Subcutaneous abdominal adipose tissue (tissue), 5 donors: Measurements from ENCODE around the gene SLCO4C1.

Experiments used
- H3K27ac ChIP-seq: one replicate; pipeline ENCODE4 v1.7.0; 2013; ENCODE audit warnings: low read depth, mild to moderate bottlenecking, inconsistent platforms, low read length, moderate library complexity
- H3K27me3 ChIP-seq, 5 donors: one replicate each; pipeline ENCODE4 v1.7.0; 2013; ENCODE audit warnings: low read length in 5 of 5, inconsistent platforms in 1 of 5; ENCODE audit not compliant: control insufficient read depth in 5 of 5, insufficient read depth in 4 of 5
- H3K36me3 ChIP-seq, 5 donors: one replicate each; pipeline ENCODE4 v1.7.0; 2013; ENCODE audit warnings: low read length in 5 of 5; ENCODE audit not compliant: control insufficient read depth in 5 of 5, insufficient read depth in 5 of 5
- H3K4me1 ChIP-seq, 5 donors: one replicate each; pipeline ENCODE4 v1.7.0; 2013; ENCODE audit warnings: low read length in 5 of 5, mild to moderate bottlenecking in 3 of 5, moderate library complexity in 1 of 5; ENCODE audit not compliant: control insufficient read depth in 5 of 5, insufficient read depth in 5 of 5
- H3K4me3 ChIP-seq, 5 donors: one replicate each; pipeline ENCODE4 v1.7.0; 2013; ENCODE audit warnings: low read length in 5 of 5, low read depth in 1 of 5
- H3K9ac ChIP-seq, 5 donors: one replicate each; pipeline ENCODE4 v1.7.0; 2013; ENCODE audit warnings: low read length in 5 of 5, mild to moderate bottlenecking in 4 of 5, moderate library complexity in 3 of 5
- H3K9me3 ChIP-seq, 5 donors: one replicate each; pipeline ENCODE4 v1.7.0; 2013; ENCODE audit warnings: low read length in 5 of 5; ENCODE audit not compliant: control insufficient read depth in 5 of 5
- donor health status: healthy.
- donor health status: healthy.
- donor health status: healthy.
- donor health status: healthy.
- donor health status: healthy.

SLCO4C1 gene

GRCh38 chr5:102277144-102277543 is 18.9 kb downstream of the SLCO4C1 start:
- no peak overlapping the region for H3K27ac ChIP-seq
- no peaks in the 10 kb centered on the region for H3K9me3 ChIP-seq
- H3K27me3 ChIP-seq = no peaks in the 10 kb centered on the region
- H3K4me1 ChIP-seq = no peaks in the 10 kb centered on the region
- no peak overlapping the region for H3K4me3 ChIP-seq
- no peaks in the 10 kb centered on the region for H3K36me3 ChIP-seq
- H3K9ac ChIP-seq = no peak overlapping the region

DNA sequence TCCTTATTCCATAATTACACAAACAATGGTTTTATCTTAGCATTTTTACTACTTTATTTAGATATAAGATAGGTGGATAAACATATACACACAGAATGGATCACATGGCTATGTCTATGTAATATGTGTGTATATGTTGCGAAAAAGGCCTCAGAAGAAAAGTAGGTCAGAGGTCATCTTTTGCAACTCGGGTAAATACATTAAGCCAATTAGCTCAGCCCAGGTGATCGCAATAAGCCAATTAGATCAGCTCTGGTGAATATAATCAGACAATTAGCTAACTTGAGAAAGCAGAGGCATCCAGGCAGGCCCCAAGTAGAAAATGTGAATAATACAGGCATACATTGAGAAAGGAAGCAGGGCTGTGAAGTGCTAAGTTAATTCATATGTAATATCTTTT is 24.3 kb downstream of the SLCO4C1 start:
- H3K36me3 ChIP-seq = no peaks in the 10 kb centered on the region
- H3K27me3 ChIP-seq = no peaks in the 10 kb centered on the region
- H3K9ac ChIP-seq = no peak overlapping the region
- H3K4me1 ChIP-seq = no peaks in the 10 kb centered on the region
- peaks cover 0 to 2% (median 0%) of the 10 kb centered on the region in 5 donors for H3K9me3 ChIP-seq
- no peak overlapping the region for H3K27ac ChIP-seq
- no peak overlapping the region for H3K4me3 ChIP-seq

DNA sequence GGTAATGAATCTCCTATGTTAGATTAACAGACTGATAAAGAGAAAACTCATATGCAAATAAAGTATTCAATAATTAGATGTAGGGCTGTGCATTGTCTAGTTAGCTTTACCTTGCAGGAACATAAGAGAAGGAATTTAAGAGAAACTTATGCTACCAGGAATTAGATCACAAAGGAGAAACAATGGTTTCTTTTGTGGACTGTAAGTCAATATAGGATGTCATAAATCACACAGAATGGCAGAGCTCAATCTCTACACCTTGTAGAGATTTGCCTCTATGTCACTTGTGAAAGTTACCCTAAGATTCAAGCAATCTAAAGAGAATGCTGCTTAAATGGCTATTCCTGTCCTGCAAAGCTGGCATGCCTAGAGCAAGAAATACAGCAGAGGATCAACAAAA is 26.0 kb downstream of the SLCO4C1 start:
- Histone ChIP-seq H3K4me1 (no peaks in the 10 kb centered on the region), H3K4me3 (no peak overlapping the region), H3K9ac (no peak overlapping the region), H3K36me3 (no peaks in the 10 kb centered on the region), H3K27ac (no peak overlapping the region), H3K27me3 (no peaks in the 10 kb centered on the region), H3K9me3 (peaks cover 0 to 2% (median 0%) of the 10 kb centered on the region in 5 donors)

- no peaks in the 10 kb centered on the region for H3K27me3 ChIP-seq
- H3K4me1 ChIP-seq = no peaks in the 10 kb centered on the region
- no peaks in the 10 kb centered on the region for H3K9me3 ChIP-seq
- H3K36me3 ChIP-seq = no peaks in the 10 kb centered on the region
- H3K4me3 ChIP-seq = no peak overlapping the region
- H3K9ac ChIP-seq = no peak overlapping the region
- H3K27ac ChIP-seq = no peak overlapping the region
Observed at GRCh38 chr5:102262688-102263087, 33.4 kb downstream of the SLCO4C1 start.

DNA sequence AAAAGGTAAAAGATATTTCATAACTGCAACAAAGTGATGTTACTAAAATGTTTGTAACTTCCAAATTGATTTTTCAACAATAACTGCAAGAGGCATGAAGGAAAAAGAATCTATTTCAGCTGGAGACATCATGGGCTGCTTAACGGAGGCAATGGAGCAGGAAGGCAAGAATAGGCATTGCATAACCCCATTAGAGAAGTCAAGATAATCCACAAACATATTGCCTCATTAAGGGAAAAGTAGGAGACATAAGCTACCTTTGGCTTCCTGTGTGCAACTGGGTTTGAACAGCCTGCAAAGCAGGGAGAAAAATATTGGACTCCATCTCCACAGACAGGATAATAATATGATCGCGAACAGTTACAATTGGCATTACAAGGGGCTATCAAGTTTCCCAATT is 46.7 kb downstream of the SLCO4C1 start:
- Histone ChIP-seq H3K36me3 (no peaks in the 10 kb centered on the region), H3K27me3 (no peaks in the 10 kb centered on the region), H3K9me3 (no peaks in the 10 kb centered on the region), H3K9ac (no peak overlapping the region), H3K4me3 (no peak overlapping the region), H3K4me1 (no peaks in the 10 kb centered on the region), H3K27ac (no peak overlapping the region)

DNA sequence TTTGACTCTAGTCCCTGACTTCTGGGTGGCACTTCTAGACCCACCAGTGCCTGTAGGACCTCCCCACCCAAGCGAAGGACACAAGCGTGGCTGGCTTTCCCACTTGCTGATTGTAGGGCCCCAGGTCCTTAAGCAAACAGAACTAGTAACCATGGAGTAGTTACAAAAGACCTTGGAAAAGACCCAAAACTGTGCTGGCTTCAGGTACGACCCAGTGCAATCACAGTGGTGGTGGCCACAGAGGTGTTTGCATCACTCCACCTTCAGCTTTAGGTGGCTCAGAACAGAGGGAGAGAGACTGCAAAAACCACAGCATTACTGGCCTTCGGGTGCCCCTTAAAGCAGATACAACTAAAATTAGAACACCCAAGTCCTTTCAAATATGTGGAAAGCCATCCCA is 52.9 kb downstream of the SLCO4C1 start:
- Histone ChIP-seq H3K9me3 (peaks cover 0 to 3% (median 0%) of the 10 kb centered on the region in 5 donors), H3K36me3 (no peaks in the 10 kb centered on the region), H3K4me1 (no peaks in the 10 kb centered on the region), H3K27me3 (no peaks in the 10 kb centered on the region), H3K9ac (no peak overlapping the region), H3K27ac (no peak overlapping the region), H3K4me3 (no peak overlapping the region)

- peaks cover 0 to 3% (median 0%) of the 10 kb centered on the region in 5 donors for H3K9me3 ChIP-seq
- no peaks in the 10 kb centered on the region for H3K36me3 ChIP-seq
- no peak overlapping the region for H3K27ac ChIP-seq
- H3K4me3 ChIP-seq = no peak overlapping the region
- no peak overlapping the region for H3K9ac ChIP-seq
- no peaks in the 10 kb centered on the region for H3K4me1 ChIP-seq
- no peaks in the 10 kb centered on the region for H3K27me3 ChIP-seq
Observed at GRCh38 chr5:102241809-102242421, 54.2 kb downstream of the SLCO4C1 start.

- Histone ChIP-seq H3K27ac (no peak overlapping the region), H3K9ac (no peak overlapping the region), H3K27me3 (no peaks in the 10 kb centered on the region), H3K36me3 (no peaks in the 10 kb centered on the region), H3K9me3 (no peaks in the 10 kb centered on the region), H3K4me1 (no peaks in the 10 kb centered on the region), H3K4me3 (no peak overlapping the region)
Observed at GRCh38 chr5:102231693-102232619, 64.1 kb downstream of the SLCO4C1 start.

- Histone ChIP-seq H3K36me3 (no peaks in the 10 kb centered on the region), H3K27me3 (no peaks in the 10 kb centered on the region)
Observed at GRCh38 chr5:102229685-102230084, 66.4 kb downstream of the SLCO4C1 start.

GRCh38 chr5:102226321-102226720 is 69.8 kb downstream of the SLCO4C1 start:
- Histone ChIP-seq H3K27me3 (no peaks in the 10 kb centered on the region), H3K4me1 (no peaks in the 10 kb centered on the region), H3K27ac (no peak overlapping the region), H3K4me3 (no peak overlapping the region), H3K9me3 (peaks cover 0 to 3% (median 0%) of the 10 kb centered on the region in 5 donors), H3K36me3 (no peaks in the 10 kb centered on the region), H3K9ac (no peak overlapping the region)

More at GRCh38 chr5:102229685-102230084, 66.4 kb downstream of the SLCO4C1 start:
- no peaks in the 10 kb centered on the region for H3K4me1 ChIP-seq
- H3K9me3 ChIP-seq = no peaks in the 10 kb centered on the region
- no peak overlapping the region for H3K27ac ChIP-seq
- H3K4me3 ChIP-seq = no peak overlapping the region
- no peak overlapping the region for H3K9ac ChIP-seq
